ENCODE data around the gene ID3.
A peak's percentile ranks its signal among the peaks of the same experiment; 100 is the strongest.

Gene ID3

DNA sequence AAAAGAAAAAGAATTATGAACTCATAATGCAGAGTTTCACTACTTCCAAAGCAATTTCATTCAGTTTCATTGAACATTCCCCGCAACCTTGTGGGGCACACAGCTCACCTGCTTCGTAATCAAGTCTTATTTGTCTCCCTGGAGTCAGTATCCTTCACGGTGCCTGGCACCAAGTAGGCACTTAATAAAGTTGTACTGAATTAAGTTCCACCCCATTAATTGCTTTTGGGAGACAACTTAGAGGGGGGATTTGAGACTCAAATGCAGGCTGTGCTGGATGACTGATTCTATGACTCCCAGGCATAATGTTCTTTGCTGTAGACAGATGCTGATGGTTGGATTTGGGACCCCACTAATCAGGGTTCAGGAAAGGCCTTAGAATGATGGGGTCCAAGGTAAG lies 6.5 kb upstream of the ID3 start:
- no peak for DNase-seq (ENCODE audit: low spot score)

DNA sequence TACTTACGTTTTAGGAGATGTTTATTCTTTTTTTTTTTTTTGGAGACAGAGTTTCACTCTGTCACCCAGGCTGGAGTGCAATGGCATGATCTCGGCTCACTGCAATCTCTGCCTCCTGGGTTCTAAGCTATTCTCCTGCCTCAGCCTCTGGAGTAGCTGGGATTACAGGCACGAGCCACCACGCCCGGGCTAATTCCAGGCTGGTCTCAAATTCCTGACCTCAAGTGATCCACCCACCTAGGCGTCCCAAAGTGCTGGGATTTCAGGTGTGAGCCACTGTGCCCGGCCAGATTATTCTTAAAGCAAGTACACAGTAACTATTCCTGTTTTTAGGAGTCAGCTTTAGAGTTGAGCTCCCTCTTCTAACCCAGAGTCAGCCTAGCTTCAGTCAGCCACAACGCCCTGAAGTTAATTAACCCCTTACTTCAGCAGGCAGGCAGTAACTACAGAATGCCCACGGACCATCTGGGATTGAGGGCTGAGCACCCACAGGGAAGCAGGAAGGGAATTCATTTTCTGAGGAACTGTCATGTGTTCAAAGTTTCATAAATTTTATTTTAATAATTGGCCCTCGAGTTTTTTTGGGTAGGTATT lies 5.3 kb upstream of the ID3 start:
- DNase-seq (ENCODE audit: low spot score): no peak

DNA sequence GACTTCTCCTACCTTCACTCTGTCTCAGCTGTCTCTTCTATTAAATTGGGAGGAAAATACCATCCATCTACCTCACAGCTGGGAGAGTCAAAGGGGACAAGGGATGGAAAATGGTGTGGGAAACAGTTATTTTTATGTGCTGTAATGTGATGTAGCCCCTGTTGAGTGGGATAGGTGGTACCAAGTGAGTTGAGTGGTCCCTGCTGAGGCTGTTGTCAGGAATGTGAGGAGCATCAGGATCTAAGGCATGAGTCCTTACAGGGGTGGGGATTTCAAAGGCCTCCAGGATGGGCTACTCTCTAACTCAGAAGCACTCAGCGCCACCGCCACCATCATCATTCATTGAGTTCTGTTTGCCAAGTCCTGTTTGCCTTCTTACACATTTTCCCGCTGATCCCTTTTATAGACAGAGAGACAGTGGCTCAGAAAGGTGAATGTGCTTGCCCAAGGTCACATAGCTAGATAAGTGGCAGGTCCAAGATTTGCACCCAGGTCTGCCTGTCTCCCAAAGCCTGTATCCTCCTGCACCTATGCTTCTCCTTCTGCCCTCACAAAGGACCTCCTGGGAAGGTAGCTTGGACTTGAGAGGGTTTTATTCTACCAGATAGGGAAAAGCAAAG lies 4.6 kb upstream of the ID3 start:
- no peak for DNase-seq (ENCODE audit: low spot score)

DNA sequence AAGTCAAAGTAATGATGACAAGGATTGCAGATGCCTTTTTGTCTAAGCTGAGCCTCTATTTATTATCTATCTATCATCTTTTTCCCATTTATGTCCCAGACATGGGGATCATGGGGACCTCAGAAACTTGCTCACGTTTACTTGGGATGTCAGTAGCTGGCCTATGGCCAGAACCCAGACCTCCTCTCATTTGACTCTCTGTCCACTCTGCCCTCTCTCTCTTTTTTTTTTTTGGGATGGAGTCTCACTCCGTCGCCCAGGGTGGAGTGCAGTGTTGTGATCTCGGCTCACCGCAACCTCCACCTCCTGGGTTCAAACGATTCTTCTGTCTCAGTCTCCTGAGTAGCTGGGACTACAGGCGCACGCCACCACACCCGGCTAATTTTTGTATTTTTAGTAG lies 3.7 kb upstream of the ID3 start:
- DNase-seq (ENCODE audit: low spot score): no peak

DNA sequence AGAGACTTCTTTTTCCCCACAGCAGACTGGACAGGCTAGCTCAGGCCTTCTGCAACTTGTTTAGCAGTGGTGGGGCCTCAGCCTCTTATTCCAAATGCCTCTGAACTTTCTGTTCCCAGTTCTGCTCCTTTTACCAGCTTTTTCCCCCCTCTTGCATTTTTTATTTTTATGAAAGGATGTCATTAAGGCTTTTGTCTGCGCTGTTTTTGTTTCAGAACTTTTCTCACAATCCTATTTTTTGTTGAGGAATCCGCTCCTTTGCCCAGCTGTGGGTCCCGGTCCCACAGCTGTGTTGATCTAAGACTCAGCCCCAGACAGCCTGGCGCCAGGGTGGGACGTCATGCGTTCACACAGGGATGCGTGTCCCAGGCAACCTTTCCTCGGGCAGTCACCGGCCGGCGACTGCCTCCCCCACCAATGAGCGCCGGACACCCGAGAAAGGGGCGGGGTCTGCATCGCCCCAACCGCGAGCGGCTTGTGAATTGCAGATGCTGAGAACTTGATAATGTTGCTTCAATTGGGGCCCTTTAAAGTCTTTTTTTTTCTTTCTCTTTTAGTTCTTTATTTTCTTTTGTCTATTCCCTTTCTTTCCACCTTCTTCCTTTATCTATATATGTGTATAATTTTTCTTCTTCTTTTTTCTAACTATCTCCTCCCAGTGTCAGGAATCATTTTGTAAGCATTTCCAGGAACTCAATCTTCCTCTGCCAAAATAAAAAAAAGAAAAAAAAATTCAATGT lies 3.0 kb upstream of the ID3 start:
- DNase-seq (ENCODE audit: low spot score): peak; percentile 98

DNA sequence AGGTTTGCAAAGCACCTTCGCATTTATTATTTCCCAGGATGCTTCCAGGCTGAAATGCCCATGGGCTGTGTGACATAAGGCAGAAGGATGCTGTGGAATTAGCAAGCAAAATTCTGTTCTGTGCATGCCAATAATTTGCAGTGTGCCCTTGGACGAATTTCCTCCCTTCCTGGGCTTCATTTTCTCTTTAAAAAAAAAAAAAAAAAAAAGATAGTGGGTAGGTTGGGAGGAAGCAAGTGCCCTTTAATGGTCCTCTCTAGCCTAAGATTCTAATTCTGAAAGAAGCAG lies 2.5 kb upstream of the ID3 start:
- DNase-seq (ENCODE audit: low spot score): no peak

DNA sequence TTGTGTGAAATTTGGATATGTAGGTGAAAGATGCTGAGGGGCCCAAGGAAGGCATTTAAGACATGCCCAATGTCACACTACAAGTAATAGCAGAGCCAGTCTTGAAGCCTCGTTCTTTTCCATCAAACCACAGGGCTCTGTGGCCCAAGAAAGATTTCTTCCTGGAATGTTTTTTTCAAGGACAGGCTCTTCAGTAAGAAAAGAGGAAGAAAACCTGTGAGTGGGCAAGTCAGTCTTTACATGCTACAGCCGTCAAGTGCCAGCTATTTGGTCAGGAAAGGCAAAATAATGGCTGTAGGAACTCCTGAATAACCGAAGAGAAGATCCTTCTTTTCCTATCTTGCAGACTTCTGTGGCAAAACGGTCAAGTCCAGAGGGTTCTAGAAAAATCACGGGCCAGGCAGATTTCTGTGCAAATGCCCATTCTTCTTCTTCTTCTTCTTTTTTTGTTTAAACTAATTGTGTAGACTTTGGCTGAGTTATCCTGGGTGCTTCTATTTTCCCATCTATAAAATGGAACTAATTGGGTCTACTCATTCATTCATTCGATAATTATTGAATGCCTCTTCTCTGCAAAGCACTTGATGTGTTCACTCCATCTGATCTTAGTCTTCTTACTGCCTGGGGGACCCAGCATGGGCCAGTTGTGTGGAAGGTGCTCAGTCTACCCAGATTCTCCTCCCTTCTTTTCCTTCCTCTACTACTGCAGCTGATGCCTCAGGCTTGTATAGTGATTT lies 1.9 kb upstream of the ID3 start:
- no peak for DNase-seq (ENCODE audit: low spot score)

DNA sequence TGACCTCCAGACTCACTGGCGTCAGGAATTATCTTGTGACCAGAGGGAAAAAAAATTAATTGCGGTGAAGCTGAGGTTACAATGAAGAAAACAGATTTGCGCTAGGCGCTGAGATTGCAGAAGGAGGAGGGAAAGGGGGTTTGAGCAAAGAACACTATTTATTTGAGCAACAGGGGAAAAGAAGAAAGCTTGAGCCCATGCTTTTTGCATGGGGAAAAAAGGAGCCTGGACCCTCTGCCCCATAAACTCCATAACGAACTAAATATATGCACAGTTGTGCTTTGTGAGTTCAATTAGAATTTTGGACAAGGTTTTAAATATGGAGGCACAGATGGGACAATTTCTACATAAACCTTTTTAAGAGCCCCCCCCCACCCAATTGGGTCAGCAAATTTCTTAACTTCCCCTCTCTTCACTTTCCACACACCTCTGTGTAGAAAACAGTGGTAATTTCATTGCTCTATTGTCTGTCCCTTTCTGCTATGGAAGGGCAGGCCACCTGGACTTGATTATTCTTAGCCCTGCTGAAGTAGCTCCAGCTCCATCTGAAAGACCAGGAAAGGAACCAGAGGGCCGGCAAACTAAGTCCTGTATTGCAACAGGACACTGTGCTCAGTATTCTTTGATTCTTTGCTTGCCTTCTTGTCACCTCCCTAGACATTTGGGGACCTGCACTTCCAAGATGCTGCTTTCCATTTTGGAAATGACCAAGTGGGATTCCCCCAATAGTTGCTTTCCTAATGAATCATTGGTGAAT lies 862 bp upstream of the ID3 start:
- DNase-seq (ENCODE audit: low spot score): no peak

DNA sequence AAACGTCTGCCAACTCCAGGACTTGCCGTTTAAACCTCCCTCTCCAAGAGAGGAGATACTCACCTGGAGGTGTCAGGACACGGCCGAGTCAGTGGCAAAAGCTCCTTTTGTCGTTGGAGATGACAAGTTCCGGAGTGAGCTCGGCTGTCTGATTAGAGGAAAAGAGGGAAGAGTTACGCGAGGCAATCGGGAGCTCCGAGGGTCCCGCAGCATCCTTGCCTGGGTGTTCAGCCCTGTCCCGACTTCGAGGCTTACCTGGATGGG lies 497 bp downstream of the ID3 start:
- DNase-seq (ENCODE audit: low spot score): no peak

DNA sequence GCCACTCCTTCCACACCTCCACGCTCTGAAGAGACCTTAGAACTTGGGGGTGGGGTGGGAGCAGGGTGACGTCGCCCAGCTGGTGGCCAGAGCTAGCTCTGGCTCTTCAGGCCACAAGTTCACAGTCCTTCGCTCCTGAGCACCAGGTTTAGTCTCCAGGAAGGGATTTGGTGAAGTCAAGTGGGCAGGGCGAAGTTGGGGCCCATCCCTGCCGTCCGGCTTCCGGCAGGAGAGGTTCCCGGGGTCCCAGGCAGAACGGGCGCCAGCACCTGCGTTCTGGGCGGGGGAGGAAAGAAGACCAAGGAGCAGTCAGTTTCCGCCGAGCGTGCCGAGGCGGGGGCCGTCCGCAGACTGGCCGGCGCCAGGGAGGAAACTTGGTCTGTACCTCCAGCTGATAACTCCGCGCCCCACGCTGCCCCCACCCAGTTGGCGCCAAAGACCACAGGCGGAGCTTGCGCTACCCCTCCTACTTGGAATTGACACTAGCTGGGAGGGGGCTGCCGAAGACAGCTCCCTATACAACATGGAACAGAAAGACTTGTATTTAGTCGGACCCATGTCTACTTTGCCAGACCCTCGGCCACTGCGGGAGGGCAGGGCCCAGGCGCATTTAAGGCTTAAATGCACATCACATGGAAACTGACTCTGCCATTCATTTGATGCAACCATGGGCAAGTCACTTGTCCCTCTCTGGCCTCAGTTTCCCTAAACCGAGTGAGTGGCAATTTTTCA lies 995 bp downstream of the ID3 start:
- DNase-seq (ENCODE audit: low spot score): peak; percentile 79

DNA sequence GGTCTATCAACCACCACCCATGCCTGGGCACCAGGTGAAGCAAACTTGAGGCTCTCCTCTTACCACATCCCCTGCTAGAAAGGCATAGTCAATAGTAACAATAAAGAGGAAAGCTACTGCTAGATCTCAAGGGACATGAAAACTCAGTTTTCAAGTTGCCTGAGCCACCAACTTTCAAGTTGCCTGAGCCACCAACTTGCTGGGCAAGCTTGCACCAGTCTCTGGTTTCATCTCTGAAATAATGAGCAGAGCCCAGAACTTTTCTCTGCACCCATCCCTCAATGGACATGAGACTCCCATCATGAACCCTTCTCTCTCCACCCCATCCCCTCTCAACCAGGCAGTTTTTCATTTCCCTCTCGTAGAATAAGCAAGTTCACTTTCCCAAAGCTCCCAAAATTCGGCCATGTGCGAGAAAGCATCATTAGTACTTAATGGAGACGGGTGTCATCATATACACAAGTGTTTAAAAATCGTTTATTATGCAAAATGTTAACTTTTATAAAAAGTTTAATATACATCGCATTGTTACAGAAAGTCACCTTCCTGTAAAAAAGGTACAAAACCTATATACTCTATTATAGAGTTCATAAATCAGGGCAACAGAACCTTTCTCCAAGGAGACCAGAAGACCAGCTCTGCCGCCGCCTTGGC lies 1.7 kb downstream of the ID3 start:
- DNase-seq (ENCODE audit: low spot score): no peak

DNA sequence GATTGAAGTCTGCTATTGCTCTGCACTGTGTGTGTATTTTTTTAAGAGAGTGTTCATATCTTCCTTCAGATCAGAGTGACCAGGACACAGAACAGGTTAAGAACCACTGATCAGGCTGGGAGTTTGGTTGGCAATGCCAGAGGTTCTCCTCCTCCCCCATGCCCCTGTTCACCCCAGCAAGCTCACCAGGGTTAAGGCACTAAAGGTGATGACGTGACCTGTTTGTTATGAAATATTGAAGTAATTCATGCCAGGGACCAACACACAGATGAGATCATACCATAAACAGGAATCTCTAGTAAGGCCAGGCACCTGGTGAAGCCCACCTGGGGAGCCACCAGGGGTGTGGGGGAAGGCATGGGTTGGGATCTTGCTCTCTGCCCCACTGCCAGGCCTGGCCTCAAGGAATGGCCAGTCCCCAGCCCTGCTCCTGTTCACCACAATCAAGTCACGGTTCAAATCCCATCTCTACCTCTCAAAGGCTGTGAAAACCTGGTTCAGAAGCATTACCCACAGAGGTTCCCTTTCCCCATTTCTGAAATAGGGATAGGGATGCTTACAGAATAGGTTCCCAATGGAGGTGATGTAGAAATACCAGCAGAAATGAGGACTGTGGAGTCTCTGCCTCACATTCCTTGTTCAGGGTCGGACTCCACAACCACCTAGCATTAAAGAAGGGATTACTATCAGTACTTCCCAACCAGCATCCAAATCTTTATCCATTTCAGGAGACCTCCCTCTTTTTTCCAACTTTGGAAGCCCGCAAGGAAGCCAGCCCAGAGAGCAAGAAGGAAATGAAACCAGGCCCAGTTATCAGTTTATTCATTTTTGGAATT lies 2.4 kb downstream of the ID3 start:
- peak; percentile 67 for DNase-seq (ENCODE audit: low spot score)

DNA sequence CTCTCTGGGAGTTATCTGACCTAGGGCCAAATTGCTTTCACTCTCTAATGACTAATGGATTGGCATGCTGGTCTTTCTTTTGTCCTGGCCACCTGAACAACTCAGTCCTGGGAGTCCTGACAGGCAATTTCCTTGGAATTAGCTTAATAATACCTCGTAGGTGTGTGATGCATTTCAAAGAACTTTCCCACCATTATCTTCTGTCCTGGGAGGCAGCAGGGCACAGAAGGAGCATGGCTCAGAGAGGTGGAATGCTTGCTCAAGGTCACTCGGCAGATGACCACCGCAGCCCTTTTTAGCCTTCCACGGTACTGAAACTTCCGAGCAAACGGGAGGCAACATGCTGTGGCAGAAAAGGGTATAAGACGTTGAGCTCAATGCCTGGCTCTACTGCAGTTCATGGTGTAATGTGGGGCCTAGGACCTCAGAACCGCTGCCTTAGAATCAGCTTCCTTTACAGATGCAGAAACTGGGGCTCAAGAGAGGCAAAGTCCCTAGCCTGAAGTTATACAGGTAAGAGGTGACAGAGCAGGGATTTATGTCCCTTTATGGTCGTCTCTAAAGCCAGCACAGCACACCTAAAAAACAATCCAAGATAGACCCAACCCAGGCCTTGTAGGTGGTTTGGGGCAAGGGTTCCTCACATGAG lies 3.2 kb downstream of the ID3 start:
- DNase-seq (ENCODE audit: low spot score): peak; percentile 89

DNA sequence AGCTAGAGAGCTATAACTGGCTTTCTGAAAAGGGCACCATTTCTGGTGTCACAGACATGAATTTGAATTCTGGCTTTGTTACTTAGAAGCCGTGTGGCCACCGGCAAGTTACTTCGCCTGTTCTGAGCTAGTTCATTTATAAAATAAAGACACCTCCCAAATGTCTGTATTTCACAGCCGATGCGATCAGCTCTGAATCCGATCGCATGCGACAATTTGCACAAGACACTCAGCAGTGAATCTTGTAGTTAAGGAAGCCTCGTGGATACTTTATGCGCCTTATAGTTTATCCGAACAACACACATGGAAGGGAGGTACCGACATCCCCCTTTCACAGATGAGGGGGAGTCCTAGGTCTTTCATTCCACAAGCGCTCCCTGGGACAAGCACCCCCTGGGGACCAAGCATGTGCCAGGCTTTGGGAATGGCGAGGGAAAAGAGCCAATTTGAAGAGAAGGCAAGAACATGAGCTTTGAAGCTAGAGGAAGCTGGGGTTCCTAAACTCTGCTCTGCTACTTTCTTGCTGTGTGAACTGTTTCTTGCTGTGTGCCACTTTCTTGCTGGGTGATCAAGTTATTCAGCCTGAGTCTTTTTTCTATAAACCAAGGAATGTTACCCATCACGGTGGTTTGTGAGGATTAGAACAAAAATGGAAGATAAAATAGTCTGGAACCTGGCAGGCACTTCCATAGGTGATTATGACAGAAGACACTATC lies 3.9 kb downstream of the ID3 start:
- DNase-seq (ENCODE audit: low spot score): no peak

DNA sequence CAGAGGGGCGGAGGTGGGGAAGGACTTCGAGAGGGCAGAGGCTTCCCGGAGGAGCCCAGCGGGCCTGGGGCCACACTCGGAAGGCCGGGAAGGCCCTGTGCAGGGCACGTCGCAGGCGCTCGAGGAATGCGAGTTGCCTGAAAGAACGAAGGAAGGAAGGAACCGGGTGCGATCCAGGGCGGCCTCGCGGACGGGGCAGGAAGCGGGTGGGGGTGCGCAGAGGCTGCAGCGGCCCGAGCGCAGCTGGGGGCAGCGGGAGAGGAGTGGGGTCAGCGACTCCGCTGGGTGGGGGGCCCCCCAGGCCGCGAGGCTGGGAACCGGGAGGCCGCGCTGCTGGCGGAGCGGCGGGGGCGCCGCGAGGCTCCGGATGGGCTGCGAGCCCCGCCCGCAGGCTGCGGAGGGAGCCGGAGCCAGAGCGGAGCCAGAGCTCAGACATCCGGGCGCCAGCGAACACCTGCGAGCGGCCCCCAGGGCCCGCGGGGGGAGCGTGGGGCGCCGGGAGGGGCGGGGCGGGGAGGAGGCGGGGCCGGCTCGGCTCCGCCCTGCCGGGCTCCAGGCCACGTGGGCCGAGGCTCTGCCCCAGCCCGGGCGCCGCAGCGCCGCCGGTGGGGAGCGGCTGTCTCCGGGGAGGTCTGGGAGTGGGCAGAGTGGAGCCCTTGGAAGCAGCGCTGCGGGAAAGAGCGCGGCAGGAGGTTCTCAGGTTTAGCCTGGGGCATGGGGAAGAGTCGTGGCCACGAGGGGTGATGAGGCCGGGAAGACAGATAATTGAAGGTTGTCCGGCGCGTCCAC lies 4.6 kb downstream of the ID3 start:
- peak; percentile 90 for DNase-seq (ENCODE audit: low spot score)

DNA sequence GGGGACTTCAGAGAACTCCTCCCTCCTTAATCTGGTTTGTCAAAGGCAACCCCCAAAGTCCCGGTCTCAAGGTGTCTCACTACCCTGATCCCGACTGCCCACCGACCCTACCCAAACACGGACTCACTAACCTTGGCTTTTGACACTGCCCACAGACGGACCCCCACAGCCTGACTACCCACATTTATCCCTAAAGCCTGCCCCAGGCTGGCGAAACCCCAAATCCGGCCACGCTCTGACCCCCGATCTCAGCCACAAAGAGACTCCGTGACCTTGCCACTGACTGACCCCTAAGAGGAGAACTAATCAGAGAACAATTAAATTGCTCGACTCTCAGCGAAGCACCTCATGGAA lies 5.2 kb downstream of the ID3 start:
- DNase-seq (ENCODE audit: low spot score): no peak

DNA sequence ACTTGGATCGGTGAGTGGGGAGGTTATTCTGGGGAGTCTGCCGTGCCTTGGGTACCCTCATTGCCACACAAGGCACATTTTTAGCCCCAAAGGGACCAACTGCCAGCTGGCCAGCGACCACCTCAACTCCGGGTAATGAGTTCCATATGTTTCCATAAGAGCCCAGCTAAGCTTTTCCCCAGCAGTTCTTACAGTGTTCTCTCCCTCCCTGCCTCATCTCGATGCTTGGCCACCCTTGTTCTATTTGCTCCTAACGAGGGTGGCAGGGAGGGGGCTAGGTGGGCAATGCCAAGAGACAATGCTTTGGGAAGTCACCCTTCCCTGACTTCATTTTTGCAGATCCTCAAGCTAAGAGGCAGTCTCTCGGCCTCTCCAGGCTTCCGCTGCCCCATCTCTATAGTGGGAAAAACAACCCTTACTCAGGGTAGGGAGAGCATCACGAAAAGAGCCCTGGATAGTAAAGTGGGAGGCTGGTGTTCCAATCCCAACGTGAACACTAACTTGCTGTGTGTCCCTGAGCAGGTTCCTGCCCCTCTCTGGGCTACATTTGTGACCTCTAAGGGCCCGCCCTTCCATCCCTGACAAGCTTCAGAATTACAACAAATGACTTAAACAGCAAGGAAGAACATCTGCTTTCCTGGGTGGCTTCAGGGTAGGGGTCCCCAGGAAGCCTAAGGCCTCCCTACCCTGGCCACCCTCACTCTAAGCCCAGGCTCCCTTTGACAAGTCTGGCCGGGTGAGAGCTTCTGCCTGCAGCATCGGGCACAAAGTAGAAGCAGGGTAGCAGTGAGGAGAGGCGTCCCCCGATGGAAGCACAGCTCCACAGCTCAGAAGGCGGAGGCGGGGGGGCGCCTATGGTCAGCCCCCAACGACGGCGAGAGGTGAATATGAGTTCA lies 5.8 kb downstream of the ID3 start:
- DNase-seq (ENCODE audit: low spot score): no peak

DNA sequence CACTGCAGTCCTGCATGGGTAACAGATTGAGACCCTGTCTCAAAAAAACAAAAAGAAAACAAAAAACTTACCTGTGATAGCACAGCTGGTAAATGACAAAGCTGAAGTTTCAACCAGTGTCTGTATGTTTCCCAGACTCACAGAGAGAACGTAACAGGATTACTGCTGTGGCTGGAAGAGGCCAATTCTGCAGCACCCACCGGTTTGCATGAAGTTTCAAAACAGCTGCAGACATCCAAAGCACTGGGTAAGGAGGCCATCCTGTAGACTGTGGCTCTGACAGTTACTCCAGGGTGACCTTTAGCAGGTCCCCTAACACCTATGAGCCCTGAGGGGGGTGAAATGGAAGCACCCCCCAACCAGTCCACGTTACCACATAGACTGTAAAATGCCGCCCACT lies 7.5 kb downstream of the ID3 start:
- no peak for DNase-seq (ENCODE audit: low spot score)
